Measurements from ENCODE around the gene HOXC9.

The HOXC9 gene

GRCh38 chr12:54017878-54018467 lies 18.0 kb downstream of the HOXC9 start (continued):
- TF ChIP-seq, protein P1, sequence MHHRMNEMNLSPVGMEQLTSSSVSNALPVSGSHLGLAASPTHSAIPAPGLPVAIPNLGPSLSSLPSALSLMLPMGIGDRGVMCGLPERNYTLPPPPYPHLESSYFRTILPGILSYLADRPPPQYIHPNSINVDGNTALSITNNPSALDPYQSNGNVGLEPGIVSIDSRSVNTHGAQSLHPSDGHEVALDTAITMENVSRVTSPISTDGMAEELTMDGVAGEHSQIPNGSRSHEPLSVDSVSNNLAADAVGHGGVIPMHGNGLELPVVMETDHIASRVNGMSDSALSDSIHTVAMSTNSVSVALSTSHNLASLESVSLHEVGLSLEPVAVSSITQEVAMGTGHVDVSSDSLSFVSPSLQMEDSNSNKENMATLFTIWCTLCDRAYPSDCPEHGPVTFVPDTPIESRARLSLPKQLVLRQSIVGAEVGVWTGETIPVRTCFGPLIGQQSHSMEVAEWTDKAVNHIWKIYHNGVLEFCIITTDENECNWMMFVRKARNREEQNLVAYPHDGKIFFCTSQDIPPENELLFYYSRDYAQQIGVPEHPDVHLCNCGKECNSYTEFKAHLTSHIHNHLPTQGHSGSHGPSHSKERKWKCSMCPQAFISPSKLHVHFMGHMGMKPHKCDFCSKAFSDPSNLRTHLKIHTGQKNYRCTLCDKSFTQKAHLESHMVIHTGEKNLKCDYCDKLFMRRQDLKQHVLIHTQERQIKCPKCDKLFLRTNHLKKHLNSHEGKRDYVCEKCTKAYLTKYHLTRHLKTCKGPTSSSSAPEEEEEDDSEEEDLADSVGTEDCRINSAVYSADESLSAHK (tag by site-specific recombination; IDR thresholded peaks at IDR 0.05): peak; percentile 45; the same call in 1 of the 2 replicates
- TF ChIP-seq ZNF580 (tag by site-specific recombination; IDR thresholded peaks at IDR 0.05) (0 out of 2 replicates have a peak, but pooled peaks have one; percentile 60), ZNF621 (tag by site-specific recombination; IDR thresholded peaks at IDR 0.05) (no peak), TSHZ1 (tag by site-specific recombination; IDR thresholded peaks at IDR 0.05; ENCODE audit: borderline replicate concordance) (peak; percentile 56), ZNF610 (tag by site-specific recombination; IDR thresholded peaks at IDR 0.05; ENCODE audit: borderline replicate concordance) (peak; percentile 45; the same call in 1 of the 2 replicates), YY2 (tag by site-specific recombination; IDR thresholded peaks at IDR 0.05) (0 out of 2 replicates have a peak, but pooled peaks have one; percentile 12), ZXDB (tag by site-specific recombination; IDR thresholded peaks at IDR 0.05) (peak; percentile 89), ZFP37 (tag by site-specific recombination; IDR thresholded peaks at IDR 0.05) (peak; percentile 50; the same call in 1 of the 2 replicates), YY1 (tag by site-specific recombination; IDR thresholded peaks at IDR 0.05) (peak; percentile 80), ZBTB20 (tag by site-specific recombination; IDR thresholded peaks at IDR 0.05) (peak; percentile 68), IKZF3 (tag by site-specific recombination; IDR thresholded peaks at IDR 0.05) (peak; percentile 61; the same call in 1 of the 2 replicates), ZBTB11 (tag by site-specific recombination; conservative IDR thresholded peaks at IDR 0.05; ENCODE audit: low read depth) (peak; percentile 92), MZF1 (tag by site-specific recombination; IDR thresholded peaks at IDR 0.05; ENCODE audit: borderline replicate concordance) (peak; percentile 55; the same call in 1 of the 2 replicates), GLIS1 (tag by site-specific recombination; IDR thresholded peaks at IDR 0.05) (peak; percentile 59), ZNF510 (tag by site-specific recombination; IDR thresholded peaks at IDR 0.05; ENCODE audit: insufficient replicate concordance) (no peak), SP7 (tag by site-specific recombination; IDR thresholded peaks at IDR 0.05) (peak; percentile 56; the same call in 1 of the 2 replicates), EGR2 (tag by site-specific recombination; IDR thresholded peaks at IDR 0.05; ENCODE audit: low read depth) (peak; percentile 93), ZNF350 (tag by site-specific recombination; IDR thresholded peaks at IDR 0.05) (no peak), ZNF223 (tag by site-specific recombination; IDR thresholded peaks at IDR 0.05) (no peak)
- TF ChIP-seq, protein P2, sequence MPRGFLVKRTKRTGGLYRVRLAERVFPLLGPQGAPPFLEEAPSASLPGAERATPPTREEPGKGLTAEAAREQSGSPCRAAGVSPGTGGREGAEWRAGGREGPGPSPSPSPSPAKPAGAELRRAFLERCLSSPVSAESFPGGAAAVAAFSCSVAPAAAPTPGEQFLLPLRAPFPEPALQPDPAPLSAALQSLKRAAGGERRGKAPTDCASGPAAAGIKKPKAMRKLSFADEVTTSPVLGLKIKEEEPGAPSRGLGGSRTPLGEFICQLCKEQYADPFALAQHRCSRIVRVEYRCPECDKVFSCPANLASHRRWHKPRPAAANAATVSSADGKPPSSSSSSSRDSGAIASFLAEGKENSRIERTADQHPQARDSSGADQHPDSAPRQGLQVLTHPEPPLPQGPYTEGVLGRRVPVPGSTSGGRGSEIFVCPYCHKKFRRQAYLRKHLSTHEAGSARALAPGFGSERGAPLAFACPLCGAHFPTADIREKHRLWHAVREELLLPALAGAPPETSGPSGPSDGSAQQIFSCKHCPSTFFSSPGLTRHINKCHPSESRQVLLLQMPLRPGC (tag by site-specific recombination; IDR thresholded peaks at IDR 0.05): peak; percentile 6; the same call in 1 of the 2 replicates
- TF ChIP-seq, protein P3, sequence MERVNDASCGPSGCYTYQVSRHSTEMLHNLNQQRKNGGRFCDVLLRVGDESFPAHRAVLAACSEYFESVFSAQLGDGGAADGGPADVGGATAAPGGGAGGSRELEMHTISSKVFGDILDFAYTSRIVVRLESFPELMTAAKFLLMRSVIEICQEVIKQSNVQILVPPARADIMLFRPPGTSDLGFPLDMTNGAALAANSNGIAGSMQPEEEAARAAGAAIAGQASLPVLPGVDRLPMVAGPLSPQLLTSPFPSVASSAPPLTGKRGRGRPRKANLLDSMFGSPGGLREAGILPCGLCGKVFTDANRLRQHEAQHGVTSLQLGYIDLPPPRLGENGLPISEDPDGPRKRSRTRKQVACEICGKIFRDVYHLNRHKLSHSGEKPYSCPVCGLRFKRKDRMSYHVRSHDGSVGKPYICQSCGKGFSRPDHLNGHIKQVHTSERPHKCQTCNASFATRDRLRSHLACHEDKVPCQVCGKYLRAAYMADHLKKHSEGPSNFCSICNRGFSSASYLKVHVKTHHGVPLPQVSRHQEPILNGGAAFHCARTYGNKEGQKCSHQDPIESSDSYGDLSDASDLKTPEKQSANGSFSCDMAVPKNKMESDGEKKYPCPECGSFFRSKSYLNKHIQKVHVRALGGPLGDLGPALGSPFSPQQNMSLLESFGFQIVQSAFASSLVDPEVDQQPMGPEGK (tag by site-specific recombination; IDR thresholded peaks at IDR 0.05): peak; percentile 95

Data from HEK293 (cell line).